DMS 273 (cell line): Measurements from ENCODE around the gene DPP10.

Experiments used
- DNase-seq: peaks from one replicate; lab custom pipeline; 2025; ENCODE audit not compliant: unreplicated experiment; lab: John Stamatoyannopoulos, UW

DPP10 gene

DNA sequence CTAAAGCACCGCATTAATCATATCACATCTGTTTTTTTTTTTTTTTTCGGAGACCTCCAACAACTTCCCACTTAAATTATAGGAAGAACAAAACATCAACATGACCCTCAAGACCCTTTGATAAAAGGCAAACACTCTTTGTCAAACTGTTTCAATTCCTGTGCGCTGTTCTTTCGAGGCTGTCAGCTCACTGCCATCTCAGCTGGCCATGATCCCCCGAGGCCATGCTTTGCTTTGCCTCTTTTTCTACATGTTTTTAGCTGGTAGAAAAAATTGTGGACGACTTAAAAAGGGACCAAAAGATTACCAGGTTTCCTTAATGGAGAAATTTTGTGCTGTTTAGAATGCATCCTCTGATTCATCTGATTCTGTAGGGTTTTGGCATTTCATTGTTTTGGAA lies 138.2 kb downstream of the DPP10 start:
- DNase-seq: no peak

DNA sequence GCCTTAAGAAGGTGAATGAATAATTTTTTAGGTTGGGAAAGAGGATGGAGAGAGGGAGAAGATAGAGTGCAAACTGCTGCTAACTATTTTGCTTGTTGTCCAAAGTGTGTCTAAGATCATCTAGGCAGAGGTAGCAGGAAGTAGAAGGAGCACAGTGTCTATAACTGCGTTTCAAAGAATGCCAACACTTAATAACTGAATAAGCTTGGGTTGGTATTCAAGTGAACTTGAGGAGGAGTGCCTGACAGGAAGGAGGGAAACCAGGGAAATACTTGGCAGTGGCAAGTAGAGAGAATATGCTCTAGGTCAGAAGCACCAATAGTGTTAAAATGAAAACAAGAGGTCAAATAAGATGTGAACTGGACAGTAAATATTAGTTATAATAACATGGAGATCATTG lies 155.9 kb downstream of the DPP10 start:
- DNase-seq: no peak

DNA sequence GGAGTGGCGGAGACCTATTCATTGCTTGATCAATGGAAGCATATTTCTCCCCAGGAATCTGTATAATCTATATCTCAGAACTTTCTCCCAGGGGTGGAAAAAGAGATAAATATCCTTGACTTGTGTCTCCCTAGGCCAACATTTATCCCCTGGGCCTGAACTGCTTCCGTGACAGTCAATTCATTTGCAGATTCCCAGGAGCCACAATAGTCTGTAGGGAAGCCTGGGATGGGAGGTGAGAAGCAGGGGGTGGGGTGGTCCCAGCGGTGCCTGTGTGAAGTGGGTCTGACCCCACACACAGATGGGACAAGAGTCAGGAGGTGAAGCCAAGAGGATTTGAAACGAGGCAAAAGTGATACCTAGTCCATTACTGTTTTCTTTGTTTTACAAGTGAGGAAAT lies 166.8 kb downstream of the DPP10 start:
- DNase-seq: no peak

DNA sequence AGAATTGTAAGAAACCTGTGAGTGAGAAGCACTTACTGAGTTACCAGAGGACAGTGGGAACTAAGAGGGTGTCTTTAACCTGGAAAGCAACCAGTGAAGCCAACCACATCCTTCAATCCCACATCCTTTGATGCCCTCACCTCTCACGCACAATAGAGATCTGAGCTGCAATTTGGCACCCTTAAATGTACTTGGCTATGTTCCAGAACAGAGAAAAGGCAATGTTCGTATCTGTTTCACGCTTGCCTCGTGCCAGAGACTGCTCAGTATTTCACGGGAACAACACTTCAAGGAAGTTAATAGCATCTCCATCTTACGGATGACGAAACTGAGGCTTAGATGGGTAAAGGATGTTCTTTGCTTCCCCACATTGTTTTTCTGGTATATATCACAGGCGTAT lies 167.4 kb downstream of the DPP10 start:
- peak; percentile 17 for DNase-seq

DNA sequence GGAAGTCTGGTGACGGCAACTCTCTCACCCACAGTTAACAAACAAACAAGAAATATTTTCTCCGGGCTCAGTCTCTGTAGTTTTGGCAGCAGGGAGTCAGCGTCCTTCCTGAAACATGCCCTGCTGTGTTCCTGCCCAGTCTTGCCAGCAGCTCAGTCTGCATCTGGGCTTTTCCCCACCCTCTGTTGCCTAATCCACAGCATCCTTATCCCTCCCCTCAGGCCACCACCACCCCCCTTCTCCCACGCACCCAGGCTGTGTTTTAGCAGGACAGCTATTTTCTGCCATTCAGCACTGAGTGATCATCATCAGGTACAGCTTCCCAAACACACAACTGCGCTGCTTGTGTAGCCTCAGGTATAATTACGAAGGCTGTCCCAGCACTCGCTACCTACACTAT lies 168.2 kb downstream of the DPP10 start:
- peak; percentile 57 for DNase-seq

GRCh38 chr2:114614592-114614991 lies 172.2 kb downstream of the DPP10 start:
- DNase-seq: peak; percentile 5

DNA sequence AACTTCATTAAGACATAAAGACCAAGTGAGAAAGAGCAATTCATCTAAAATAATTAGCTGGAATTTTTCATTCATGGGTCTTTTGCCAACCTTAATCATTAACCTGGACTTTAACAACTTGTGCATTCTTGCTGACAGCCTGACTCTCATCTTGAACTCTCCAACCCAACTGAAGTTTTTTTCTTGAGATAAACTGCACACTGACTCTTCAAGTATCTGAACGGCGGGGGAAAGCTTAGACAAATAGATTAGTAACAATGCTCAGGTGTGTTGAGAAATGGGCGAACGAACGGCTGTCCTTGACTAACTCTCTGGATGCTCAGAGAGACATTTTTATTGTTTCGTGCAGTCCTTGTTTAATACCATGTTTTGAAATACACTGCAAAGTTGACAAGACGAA lies 186.0 kb downstream of the DPP10 start:
- no peak for DNase-seq

DNA sequence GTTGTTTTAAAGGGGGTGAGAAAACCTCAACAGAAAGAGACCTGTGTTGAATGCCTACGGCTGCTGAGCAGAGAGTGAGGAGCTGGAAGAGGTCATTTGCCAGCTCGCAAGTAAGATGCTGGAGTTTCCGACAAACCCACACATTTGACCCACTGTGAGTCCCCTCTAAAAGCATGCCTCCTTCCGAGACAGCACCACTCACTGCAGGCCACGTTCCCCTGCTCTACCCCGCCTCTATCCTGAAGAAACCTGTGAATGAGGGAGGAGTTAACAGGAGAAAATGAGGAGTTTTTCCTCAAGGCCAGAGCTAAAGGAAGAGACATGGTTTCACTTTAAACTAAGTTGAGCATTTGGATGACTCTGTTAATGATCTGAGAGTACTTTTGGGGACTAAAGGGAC lies 188.7 kb downstream of the DPP10 start:
- no peak for DNase-seq

GRCh38 chr2:114642166-114642770 lies 199.8 kb downstream of the DPP10 start:
- DNase-seq: no peak

- no peak for DNase-seq
Observed at GRCh38 chr2:114642988-114643553, 200.6 kb downstream of the DPP10 start.

DNA sequence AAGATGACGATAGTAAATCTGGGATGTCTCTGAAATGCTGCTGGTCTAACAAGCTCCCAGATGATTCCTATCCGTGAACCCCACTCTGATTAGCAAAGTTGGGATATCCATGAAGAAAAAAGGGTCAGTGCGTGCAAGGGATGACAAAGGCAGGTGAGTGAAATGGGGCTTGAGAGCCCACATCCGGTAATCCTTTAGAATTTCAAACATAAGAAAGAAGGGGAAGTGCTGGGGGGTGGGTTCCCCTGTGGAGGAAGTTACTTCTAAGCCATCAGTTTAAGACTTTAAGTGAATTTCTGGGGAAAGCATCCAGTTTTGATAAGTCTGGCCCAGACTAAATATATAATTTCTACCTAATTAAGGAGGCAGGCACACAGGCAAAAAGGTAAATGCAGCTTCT lies 209.5 kb downstream of the DPP10 start:
- DNase-seq: no peak

DNA sequence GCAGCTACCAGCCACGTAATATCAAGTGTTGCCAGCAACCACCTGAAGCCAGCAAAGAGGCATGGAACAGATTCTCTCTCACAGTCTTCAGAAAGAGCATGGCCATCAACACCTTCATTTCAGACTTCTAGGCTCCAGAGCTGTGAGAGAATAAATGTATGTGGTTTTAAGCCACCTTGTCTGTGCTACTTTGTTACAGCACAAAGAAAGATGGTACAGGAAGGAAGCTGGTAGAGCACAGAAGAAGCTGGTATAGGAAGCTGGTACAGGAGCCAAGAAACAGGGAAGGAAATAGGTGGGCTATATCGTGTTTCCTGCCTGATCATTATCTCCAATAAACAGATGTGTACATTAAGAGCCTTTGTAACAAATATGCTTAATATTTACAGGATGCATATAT lies 217.4 kb downstream of the DPP10 start:
- no peak for DNase-seq

DNA sequence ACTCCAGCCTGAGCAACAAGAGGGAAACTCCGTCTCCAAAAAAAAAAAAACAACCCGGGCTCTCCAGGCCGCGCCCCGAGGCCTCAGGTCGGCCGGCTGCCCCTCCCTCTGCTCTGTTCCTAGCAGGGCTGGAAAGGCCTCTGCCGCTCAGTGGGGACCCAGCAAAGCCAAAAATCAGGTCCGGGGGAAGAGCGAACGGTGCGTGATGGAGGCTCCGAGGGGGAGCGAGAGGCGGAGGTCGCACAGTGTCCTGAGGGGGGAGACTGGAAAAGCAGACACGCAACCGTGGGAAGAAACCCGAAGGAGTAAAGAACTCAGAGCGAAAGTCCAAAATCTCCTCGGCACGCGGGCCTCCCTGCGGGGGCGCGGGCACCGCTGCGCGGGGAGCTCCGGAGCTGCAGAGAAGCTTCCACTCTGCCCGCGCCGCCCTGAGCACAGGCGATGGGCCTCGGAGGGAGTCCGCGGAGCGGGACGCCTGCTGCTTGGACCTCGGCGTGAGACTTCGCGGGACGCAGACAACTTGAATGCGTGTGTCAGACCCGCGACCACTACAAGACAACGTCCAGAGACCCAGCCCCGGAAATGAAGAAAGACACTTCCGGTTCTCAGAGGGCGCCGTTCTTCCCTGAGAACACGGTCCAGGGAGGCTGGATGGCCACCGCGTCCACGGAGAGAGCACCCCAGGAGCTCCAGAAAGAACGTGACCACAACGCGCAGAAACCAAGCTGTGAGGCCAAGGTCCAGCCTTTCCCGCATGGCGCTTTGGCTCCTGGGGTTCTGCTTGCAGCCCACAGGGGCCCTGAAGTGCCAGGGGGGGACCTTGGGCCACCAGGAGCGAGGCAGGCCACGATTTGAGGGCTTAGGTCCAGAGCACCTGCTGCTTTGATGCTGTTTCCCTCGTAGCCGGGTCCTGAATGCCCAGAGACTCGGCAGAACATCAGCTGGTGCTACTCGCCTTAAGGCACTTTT lies 219.8 kb downstream of the DPP10 start:
- DNase-seq: peak; percentile 65

GRCh38 chr2:114668415-114668814 lies 226.0 kb downstream of the DPP10 start:
- no peak for DNase-seq

DNA sequence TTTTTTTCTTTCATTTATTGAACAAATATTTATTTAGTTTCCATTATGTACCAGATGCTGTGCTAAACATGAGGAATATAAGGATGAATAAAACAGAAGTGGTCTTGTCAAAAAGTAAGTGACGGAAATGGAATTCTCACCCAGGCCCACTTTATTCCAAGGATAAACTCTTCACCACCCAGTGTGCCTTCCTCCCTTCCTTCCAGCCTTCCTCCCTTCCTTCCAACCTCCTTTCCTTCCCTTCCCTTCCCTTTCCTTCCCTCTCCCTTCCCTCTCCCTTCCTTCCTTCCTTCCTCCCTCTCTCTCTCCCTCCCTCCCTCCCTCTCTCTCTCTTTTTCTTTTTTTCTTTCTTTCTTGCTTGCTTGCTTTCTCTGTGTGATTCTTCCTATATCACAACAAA lies 240.8 kb downstream of the DPP10 start:
- DNase-seq: no peak

- no peak for DNase-seq
Observed at GRCh38 chr2:114684403-114684802, 242.0 kb downstream of the DPP10 start.

DNA sequence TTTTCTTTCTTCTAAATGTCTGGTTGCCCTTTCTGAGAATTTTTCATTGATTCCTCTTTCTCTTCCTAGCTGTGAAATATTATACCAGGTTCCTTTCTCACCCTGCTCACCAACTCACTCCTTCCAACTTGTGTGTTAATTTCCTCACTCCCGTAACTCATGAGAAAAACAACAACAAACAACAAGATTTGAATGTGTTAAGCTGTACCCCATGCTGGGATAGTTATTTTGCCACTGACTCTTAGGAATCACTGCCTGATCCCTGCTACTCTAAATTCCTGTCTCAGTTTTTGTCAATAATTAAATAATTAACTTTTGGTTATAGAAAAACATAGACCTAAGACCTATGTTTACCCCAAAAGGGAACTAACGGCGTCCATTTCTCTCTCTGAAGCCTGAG lies 242.7 kb downstream of the DPP10 start:
- DNase-seq: no peak

DNA sequence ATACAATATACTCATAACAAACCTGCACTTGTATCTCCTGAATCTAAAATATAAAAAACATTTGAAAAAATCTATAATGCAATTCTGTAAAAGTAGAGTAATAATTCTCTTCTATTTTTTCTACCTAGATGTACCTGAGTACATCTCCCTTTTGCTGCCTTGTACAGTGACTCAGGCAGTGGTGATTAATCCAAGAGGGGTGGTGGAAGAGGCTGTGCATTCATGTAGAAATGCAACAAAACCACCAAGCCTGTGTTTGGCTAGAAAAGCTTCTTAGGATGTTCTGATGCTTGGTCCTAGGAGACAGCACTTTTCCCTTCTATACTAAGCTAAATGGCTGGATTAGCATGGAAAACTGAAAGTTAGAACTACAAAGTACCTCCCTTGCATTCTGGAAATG lies 245.8 kb downstream of the DPP10 start:
- DNase-seq: no peak

GRCh38 chr2:114698520-114698919 lies 256.1 kb downstream of the DPP10 start:
- DNase-seq: no peak

GRCh38 chr2:114699423-114699944 lies 257.0 kb downstream of the DPP10 start:
- DNase-seq: no peak

- DNase-seq: no peak
Observed at GRCh38 chr2:114700440-114700839, 258.0 kb downstream of the DPP10 start.
